Peyer's patch (tissue), 4 donors: ENCODE data around the gene TNIK. TPM values are rescaled to one million over a fixed set of nuclear protein-coding genes. Genes with fewer than 3 reads are reported as not detected.

ENCODE experiments used
- DNase-seq, 3 donors: peaks; one replicate each; pipeline ENCODE4 v3.0.0-alpha.2; 2017 to 2019
- H3K27ac ChIP-seq, 4 donors: fragments of 200-600 bp; sonication (generic); one replicate each; pipeline ENCODE4 v1.5.1; 2016 to 2019
- H3K27me3 ChIP-seq, 2 donors: fragments of 200-600 bp; sonication (generic); one replicate each; pipeline ENCODE4 v1.5.1; 2019
- H3K36me3 ChIP-seq, 3 donors: fragments of 200-600 bp; sonication (generic); one replicate each; pipeline ENCODE4 v1.5.1; 2016 to 2019
- H3K4me1 ChIP-seq, 4 donors: fragments of 200-600 bp; sonication (generic); one replicate each; pipeline ENCODE4 v1.5.1; 2016 to 2019
- H3K4me3 ChIP-seq, 4 donors: fragments of 200-600 bp; sonication (generic); 1 replicate in 3 of 4; 2 replicates in 1 of 4; pipeline ENCODE4 v1.5.1; 2016 to 2019; ENCODE audit warnings: mild to moderate bottlenecking in 1 of 4
- H3K9me3 ChIP-seq, 4 donors: fragments of 200-600 bp; sonication (generic); one replicate each; pipeline ENCODE4 v1.5.1; 2016 to 2019; ENCODE audit warnings: mild to moderate bottlenecking in 1 of 4
- POLR2A ChIP-seq, 2 donors: fragments of 450-650 bp; IDR thresholded peaks; one replicate each; pipeline ENCODE4 v1.5.1; 2017; ENCODE audit warnings: antibody characterized with exemption in 2 of 2, mild to moderate bottlenecking in 2 of 2, moderate library complexity in 2 of 2
- total RNA-seq, 4 donors: library from RNA; depleted of rRNA; stranded (reverse); fragments of >200 nt; gene quantifications; one replicate each; pipeline ENCODE4 v1.1.0, GENCODE V29; 2016
- TF ChIP-seq, protein P1 (sequence below), 6 experiments: fragments of 450-650 bp in 4 of 6; fragments of 200-600 bp in 2 of 6; sonication (generic) in 1 of 6; IDR thresholded peaks; one replicate each; pipeline ENCODE4 v1.5.1; 2017 to 2019; ENCODE audit warnings: antibody characterized with exemption in 6 of 6, mild to moderate bottlenecking in 3 of 6, moderate library complexity in 1 of 6

TNIK gene
- total RNA-seq, 4 donors from 2014 or later, result 37.1 to 84.8 (median 74.4) TPM

GRCh38 chr3:171190668-171191067 lies 269.5 kb downstream of the TNIK start:
- Histone ChIP-seq H3K27me3 (no peaks in the 10 kb centered on the region), H3K9me3 (no peaks in the 10 kb centered on the region), H3K4me1 (peaks cover 0 to 4% (median 0%) of the 10 kb centered on the region in 4 donors), H3K36me3 (no peaks in the 10 kb centered on the region), H3K4me3 (no peak overlapping the region), H3K27ac (no peak overlapping the region)
- DNase-seq, result no peak
- TF ChIP-seq, protein P1, sequence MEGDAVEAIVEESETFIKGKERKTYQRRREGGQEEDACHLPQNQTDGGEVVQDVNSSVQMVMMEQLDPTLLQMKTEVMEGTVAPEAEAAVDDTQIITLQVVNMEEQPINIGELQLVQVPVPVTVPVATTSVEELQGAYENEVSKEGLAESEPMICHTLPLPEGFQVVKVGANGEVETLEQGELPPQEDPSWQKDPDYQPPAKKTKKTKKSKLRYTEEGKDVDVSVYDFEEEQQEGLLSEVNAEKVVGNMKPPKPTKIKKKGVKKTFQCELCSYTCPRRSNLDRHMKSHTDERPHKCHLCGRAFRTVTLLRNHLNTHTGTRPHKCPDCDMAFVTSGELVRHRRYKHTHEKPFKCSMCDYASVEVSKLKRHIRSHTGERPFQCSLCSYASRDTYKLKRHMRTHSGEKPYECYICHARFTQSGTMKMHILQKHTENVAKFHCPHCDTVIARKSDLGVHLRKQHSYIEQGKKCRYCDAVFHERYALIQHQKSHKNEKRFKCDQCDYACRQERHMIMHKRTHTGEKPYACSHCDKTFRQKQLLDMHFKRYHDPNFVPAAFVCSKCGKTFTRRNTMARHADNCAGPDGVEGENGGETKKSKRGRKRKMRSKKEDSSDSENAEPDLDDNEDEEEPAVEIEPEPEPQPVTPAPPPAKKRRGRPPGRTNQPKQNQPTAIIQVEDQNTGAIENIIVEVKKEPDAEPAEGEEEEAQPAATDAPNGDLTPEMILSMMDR (IDR thresholded peaks at IDR 0.05), result no peak
- no peak for TF ChIP-seq POLR2A (IDR thresholded peaks at IDR 0.05)

DNA sequence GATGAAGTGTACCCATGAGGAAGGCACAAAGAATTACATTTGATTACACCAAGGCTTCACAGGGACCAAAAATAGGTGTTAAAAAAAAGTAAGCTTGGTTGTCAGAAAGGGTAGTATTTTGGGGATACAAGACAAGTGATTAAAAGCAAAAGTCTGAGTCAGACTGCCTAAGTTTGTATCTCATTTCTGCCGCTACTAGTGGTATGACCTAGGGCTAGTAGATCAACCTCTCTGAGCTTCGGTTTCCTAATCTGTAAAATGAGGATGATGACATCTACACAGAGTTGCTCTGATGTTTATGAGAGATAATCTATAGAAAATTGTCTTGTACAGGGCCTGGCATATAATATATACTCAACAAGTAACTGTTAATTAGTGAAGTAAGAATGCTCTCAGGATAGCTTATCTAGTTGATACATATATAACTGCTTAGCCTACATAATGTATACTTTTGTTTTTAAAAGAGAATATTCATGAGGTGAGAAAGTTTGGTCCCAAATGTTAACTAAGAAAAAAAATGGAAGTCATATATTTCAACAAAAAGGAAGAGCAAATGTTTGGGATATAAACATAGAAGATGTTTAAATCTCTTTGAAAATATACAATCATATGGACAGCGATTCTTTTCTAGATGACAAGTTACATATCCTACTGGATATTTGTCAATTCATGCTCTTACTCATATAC lies 270.7 kb downstream of the TNIK start:
- H3K4me3 ChIP-seq, result no peak overlapping the region
- no peaks in the 10 kb centered on the region for H3K9me3 ChIP-seq
- H3K36me3 ChIP-seq, result no peaks in the 10 kb centered on the region
- H3K27ac ChIP-seq, result no peak overlapping the region
- H3K27me3 ChIP-seq, result no peaks in the 10 kb centered on the region
- peaks cover 0 to 8% (median 0%) of the 10 kb centered on the region in 4 donors for H3K4me1 ChIP-seq
- TF ChIP-seq, protein P1 (IDR thresholded peaks at IDR 0.05), result no peak
- TF ChIP-seq POLR2A (IDR thresholded peaks at IDR 0.05), result no peak
- DNase-seq, result no peak

GRCh38 chr3:171187706-171188290 lies 272.4 kb downstream of the TNIK start:
- Histone ChIP-seq H3K9me3 (no peaks in the 10 kb centered on the region), H3K4me3 (no peak overlapping the region), H3K4me1 (peaks cover 0 to 18% (median 0%) of the 10 kb centered on the region in 4 donors), H3K27me3 (no peaks in the 10 kb centered on the region), H3K27ac (no peak overlapping the region), H3K36me3 (no peaks in the 10 kb centered on the region)
- TF ChIP-seq POLR2A (IDR thresholded peaks at IDR 0.05), result no peak
- TF ChIP-seq, protein P1 (IDR thresholded peaks at IDR 0.05), result peak in 4 of 6 experiments; percentile 39 to 76 (median 70)
- no peak for DNase-seq

DNA sequence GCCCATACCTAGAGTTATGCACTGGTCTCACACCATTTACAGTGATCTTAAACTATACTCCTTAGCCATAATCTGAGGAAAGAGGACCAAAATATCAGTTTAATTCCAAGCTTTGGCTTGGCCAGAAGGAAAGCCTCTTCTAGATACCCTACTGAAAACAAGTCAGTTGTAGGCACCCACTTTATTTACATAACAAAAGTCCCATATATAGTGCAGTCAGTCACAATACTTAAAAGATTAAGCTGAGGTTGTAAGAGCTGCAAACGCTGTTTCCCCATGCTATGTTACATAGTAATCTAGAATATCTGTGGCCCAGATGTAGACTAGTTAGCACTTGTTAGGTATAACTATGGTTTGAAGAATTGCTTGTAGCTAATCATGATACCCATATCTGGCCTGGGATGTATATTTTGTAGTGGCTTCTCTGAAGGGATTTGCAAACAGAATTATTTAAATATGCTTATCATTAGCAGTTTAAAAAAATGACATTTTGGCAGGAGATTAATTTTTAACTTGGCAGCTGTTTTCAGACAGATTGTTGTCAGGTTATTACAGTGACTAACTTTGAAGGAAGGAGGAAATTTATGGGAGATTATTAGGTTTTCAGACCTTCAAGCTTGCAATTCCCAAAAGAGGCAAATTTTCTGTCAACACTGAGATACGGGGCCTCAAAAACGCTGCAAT lies 273.2 kb downstream of the TNIK start:
- no peak overlapping the region for H3K27ac ChIP-seq

DNA sequence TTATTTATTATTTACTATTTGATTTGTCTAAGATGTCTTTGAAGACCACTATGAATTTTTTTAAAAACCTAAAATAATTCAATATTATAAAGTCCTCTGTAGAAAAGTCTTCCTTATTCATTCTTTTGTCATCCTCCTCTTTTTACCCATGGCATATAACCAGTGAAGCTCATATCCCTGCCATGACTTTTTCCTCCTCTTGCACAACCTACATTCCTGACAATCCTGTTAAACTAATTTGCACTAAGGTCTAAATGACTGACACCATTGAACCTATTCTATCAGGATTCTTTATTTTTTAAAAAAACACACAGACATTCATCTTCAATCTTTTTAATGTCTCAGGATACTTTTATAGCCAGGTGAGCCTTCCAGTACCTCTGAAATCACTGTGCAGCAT lies 273.8 kb downstream of the TNIK start:
- Histone ChIP-seq H3K27ac (no peak overlapping the region), H3K4me3 (no peak overlapping the region), H3K36me3 (no peaks in the 10 kb centered on the region), H3K4me1 (peaks cover 0 to 26% (median 0%) of the 10 kb centered on the region in 4 donors), H3K9me3 (no peaks in the 10 kb centered on the region), H3K27me3 (no peaks in the 10 kb centered on the region)
- DNase-seq, result no peak
- TF ChIP-seq, protein P1 (IDR thresholded peaks at IDR 0.05), result no peak
- TF ChIP-seq POLR2A (IDR thresholded peaks at IDR 0.05), result no peak

More for the DNA sequence above, 273.2 kb downstream of the TNIK start:
- Histone ChIP-seq H3K4me1 (peaks cover 0 to 26% (median 0%) of the 10 kb centered on the region in 4 donors), H3K36me3 (no peaks in the 10 kb centered on the region), H3K27me3 (no peaks in the 10 kb centered on the region), H3K9me3 (no peaks in the 10 kb centered on the region), H3K4me3 (no peak overlapping the region)
- no peak for DNase-seq
- TF ChIP-seq POLR2A (IDR thresholded peaks at IDR 0.05), result no peak
- TF ChIP-seq, protein P1 (IDR thresholded peaks at IDR 0.05), result no peak
